ENCODE results near the gene KIAA2012.

KIAA2012 gene

DNA sequence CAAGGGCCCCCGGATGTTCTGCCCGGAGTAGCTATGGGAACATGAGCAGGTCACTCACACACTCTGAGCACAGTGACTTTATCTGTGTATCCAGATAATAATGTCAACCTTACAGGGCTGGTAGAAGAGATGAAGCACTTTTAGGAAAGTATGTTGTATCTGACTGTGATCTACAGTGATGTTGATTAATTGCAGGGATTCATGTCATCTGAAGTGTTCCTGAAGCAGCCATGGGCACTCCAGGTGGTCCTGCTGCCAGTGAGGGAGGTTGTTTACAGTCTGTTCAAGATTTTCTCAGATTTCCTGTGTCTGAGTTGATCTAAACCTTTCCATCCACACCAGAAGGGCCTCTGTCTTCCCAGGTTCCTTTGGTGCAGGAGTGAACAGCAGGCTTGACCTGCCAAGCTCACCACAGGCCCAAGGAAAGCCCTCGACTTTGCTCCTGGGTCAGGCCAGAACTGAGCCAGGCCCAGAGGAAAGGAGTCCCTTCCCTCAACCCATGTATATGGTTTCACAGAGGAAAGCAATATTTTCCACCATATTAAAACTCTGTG lies 28.0 kb downstream of the KIAA2012 start (continued):
- TF ChIP-seq, protein P1, sequence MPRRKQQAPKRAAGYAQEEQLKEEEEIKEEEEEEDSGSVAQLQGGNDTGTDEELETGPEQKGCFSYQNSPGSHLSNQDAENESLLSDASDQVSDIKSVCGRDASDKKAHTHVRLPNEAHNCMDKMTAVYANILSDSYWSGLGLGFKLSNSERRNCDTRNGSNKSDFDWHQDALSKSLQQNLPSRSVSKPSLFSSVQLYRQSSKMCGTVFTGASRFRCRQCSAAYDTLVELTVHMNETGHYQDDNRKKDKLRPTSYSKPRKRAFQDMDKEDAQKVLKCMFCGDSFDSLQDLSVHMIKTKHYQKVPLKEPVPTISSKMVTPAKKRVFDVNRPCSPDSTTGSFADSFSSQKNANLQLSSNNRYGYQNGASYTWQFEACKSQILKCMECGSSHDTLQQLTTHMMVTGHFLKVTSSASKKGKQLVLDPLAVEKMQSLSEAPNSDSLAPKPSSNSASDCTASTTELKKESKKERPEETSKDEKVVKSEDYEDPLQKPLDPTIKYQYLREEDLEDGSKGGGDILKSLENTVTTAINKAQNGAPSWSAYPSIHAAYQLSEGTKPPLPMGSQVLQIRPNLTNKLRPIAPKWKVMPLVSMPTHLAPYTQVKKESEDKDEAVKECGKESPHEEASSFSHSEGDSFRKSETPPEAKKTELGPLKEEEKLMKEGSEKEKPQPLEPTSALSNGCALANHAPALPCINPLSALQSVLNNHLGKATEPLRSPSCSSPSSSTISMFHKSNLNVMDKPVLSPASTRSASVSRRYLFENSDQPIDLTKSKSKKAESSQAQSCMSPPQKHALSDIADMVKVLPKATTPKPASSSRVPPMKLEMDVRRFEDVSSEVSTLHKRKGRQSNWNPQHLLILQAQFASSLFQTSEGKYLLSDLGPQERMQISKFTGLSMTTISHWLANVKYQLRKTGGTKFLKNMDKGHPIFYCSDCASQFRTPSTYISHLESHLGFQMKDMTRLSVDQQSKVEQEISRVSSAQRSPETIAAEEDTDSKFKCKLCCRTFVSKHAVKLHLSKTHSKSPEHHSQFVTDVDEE (CRISPR knock-in tag; IDR thresholded peaks at IDR 0.05), result no peak
- TF ChIP-seq CSDC2 (CRISPR knock-in tag; IDR thresholded peaks at IDR 0.05) (no peak), ZNF565 (CRISPR knock-in tag; conservative IDR thresholded peaks at IDR 0.05; ENCODE audit: low read depth) (no peak), OSR1 (CRISPR knock-in tag; IDR thresholded peaks at IDR 0.05) (no peak), SNAI2 (CRISPR knock-in tag; IDR thresholded peaks at IDR 0.05) (no peak)

DNA sequence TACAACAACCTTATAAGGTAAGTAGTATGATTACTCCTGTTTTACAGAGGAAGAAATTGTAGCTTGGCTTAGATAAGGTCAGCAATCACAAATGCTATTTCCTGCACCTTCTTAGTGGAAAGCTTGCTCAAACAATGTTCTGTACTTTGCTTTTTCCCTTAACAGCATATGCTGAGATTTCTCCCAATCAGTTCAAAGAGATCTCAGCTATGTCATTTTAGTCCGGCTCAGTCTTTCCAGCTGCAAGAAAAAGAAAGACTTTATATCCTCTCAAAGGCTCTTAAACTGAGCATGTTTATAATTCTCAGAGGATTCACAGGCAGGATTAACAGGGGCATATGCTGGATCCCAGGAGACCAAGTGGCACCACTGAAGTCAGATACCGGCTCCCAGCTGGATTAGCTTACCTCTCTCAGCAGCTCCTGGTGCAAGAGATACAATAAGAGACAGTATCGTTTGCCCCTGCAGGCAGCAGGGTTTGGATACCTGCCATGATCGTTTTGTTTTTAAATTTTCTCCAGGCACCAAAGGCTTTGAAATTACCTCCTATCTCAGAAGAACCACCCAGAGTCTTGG lies 29.5 kb downstream of the KIAA2012 start:
- TF ChIP-seq, protein P2, sequence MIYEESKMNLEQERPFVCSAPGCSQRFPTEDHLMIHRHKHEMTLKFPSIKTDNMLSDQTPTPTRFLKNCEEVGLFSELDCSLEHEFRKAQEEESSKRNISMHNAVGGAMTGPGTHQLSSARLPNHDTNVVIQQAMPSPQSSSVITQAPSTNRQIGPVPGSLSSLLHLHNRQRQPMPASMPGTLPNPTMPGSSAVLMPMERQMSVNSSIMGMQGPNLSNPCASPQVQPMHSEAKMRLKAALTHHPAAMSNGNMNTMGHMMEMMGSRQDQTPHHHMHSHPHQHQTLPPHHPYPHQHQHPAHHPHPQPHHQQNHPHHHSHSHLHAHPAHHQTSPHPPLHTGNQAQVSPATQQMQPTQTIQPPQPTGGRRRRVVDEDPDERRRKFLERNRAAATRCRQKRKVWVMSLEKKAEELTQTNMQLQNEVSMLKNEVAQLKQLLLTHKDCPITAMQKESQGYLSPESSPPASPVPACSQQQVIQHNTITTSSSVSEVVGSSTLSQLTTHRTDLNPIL (CRISPR knock-in tag; IDR thresholded peaks at IDR 0.05; ENCODE audit: low read depth), result no peak
- TF ChIP-seq ISL1 (CRISPR knock-in tag; IDR thresholded peaks at IDR 0.05), result no peak
- TF ChIP-seq SNAI2 (CRISPR knock-in tag; IDR thresholded peaks at IDR 0.05), result no peak
- no peak for TF ChIP-seq TCF4 (CRISPR knock-in tag; IDR thresholded peaks at IDR 0.05; ENCODE audit: borderline replicate concordance)
- TF ChIP-seq, protein P3, sequence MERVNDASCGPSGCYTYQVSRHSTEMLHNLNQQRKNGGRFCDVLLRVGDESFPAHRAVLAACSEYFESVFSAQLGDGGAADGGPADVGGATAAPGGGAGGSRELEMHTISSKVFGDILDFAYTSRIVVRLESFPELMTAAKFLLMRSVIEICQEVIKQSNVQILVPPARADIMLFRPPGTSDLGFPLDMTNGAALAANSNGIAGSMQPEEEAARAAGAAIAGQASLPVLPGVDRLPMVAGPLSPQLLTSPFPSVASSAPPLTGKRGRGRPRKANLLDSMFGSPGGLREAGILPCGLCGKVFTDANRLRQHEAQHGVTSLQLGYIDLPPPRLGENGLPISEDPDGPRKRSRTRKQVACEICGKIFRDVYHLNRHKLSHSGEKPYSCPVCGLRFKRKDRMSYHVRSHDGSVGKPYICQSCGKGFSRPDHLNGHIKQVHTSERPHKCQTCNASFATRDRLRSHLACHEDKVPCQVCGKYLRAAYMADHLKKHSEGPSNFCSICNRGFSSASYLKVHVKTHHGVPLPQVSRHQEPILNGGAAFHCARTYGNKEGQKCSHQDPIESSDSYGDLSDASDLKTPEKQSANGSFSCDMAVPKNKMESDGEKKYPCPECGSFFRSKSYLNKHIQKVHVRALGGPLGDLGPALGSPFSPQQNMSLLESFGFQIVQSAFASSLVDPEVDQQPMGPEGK (CRISPR knock-in tag; IDR thresholded peaks at IDR 0.05; ENCODE audit: borderline replicate concordance), result no peak
- TF ChIP-seq, protein P4, sequence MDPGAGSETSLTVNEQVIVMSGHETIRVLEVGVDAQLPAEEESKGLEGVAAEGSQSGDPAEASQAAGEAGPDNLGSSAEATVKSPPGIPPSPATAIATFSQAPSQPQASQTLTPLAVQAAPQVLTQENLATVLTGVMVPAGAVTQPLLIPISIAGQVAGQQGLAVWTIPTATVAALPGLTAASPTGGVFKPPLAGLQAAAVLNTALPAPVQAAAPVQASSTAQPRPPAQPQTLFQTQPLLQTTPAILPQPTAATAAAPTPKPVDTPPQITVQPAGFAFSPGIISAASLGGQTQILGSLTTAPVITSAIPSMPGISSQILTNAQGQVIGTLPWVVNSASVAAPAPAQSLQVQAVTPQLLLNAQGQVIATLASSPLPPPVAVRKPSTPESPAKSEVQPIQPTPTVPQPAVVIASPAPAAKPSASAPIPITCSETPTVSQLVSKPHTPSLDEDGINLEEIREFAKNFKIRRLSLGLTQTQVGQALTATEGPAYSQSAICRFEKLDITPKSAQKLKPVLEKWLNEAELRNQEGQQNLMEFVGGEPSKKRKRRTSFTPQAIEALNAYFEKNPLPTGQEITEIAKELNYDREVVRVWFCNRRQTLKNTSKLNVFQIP (CRISPR knock-in tag; IDR thresholded peaks at IDR 0.05; ENCODE audit: borderline replicate concordance, low read depth), result no peak
- peak; percentile 26; the same call in 2 of the 3 replicates for ATAC-seq

DNA sequence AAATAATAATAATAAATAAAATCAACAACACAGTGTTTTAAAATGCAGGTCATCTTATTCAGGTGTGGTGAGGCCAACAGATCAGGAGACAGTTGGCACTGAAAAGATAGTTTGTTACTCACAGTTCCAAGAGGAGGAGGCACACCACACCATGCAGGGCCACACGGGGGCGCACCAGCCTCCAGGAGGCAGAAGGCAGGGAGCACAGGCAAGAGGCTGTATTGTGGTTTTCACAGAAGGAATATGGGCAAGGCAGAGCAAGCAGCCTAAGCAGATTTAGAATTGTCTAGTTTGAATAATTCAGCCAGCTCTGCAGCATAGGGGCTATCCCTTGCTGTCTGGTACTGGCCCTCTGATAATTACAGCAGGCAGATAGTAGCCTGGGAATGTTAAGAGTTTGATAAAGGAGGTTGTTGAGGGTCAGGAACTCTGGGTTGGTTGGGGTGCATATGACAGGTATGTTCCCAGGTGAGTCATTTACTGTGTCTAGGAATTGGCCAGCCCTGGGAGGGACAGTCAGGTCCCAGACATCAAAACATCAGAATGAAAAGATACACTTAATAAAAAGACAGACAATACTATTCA lies 31.3 kb downstream of the KIAA2012 start:
- ATAC-seq, result peak; percentile 84
- no peak for TF ChIP-seq TCF4 (CRISPR knock-in tag; IDR thresholded peaks at IDR 0.05; ENCODE audit: borderline replicate concordance)
- TF ChIP-seq, protein P2 (CRISPR knock-in tag; IDR thresholded peaks at IDR 0.05; ENCODE audit: low read depth), result no peak
- TF ChIP-seq CSDC2 (CRISPR knock-in tag; IDR thresholded peaks at IDR 0.05), result no peak
- no peak for TF ChIP-seq ZFP30 (CRISPR knock-in tag; IDR thresholded peaks at IDR 0.05)
- TF ChIP-seq, protein P5, sequence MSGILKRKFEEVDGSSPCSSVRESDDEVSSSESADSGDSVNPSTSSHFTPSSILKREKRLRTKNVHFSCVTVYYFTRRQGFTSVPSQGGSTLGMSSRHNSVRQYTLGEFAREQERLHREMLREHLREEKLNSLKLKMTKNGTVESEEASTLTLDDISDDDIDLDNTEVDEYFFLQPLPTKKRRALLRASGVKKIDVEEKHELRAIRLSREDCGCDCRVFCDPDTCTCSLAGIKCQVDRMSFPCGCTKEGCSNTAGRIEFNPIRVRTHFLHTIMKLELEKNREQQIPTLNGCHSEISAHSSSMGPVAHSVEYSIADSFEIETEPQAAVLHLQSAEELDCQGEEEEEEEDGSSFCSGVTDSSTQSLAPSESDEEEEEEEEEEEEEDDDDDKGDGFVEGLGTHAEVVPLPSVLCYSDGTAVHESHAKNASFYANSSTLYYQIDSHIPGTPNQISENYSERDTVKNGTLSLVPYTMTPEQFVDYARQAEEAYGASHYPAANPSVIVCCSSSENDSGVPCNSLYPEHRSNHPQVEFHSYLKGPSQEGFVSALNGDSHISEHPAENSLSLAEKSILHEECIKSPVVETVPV (CRISPR knock-in tag; IDR thresholded peaks at IDR 0.05), result no peak
- TF ChIP-seq ZNF565 (CRISPR knock-in tag; conservative IDR thresholded peaks at IDR 0.05; ENCODE audit: low read depth), result no peak
- TF ChIP-seq ESRRG (CRISPR knock-in tag; IDR thresholded peaks at IDR 0.05), result no peak
- TF ChIP-seq ZNF70 (CRISPR knock-in tag; IDR thresholded peaks at IDR 0.05), result no peak
- TF ChIP-seq SNAI2 (CRISPR knock-in tag; IDR thresholded peaks at IDR 0.05), result no peak
- TF ChIP-seq, protein P3 (CRISPR knock-in tag; IDR thresholded peaks at IDR 0.05; ENCODE audit: borderline replicate concordance), result no peak
- TF ChIP-seq ZNF8 (CRISPR knock-in tag; IDR thresholded peaks at IDR 0.05), result no peak
- no peak for TF ChIP-seq RARB (CRISPR knock-in tag; IDR thresholded peaks at IDR 0.05)
- TF ChIP-seq, protein P4 (CRISPR knock-in tag; IDR thresholded peaks at IDR 0.05; ENCODE audit: borderline replicate concordance, low read depth), result no peak
